GM12892 (cell line): ENCODE results near the gene TLR6.

ENCODE experiments used
- POLR2A ChIP-seq: IDR thresholded peaks from 2 replicates; pipeline ENCODE4 v1.6.1; 2011; ENCODE audit warnings: low read depth, low read length, control low read depth
- POLR2AphosphoS5 ChIP-seq: IDR thresholded peaks from 2 replicates; pipeline ENCODE4 v1.6.1; 2011; ENCODE audit warnings: low read depth, low read length, control low read depth
- TAF1 ChIP-seq: IDR thresholded peaks from 2 replicates; pipeline ENCODE4 v1.6.1; 2011; ENCODE audit warnings: low read depth, mild to moderate bottlenecking, control low read depth, low read length, borderline replicate concordance

DNA sequence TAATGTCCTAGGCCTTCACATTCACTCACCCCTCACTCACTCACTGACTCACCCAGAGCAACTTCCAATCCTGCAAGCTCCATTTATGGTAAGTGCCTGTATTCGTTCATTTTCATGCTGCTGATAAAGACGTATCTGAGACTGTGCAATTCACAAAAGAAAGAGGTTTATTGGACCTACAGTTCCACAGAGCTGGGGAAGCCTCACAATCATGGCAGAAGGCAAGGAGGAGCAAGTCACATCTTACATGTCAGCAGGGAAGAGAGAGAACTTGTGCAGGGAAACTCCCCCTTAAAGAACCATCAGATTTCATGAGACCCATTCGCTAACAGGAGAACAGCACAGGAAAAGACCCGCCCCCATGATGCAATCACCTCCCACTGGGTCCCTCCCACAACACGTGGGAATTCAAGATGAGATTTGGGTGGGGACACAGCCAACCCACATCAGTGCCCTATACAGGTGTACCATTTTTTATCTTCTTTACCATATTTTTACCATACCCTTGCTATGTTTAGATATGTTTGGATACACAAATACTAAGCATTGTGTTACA is 33.8 kb downstream of the TLR6 start:
- TF ChIP-seq POLR2AphosphoS5 (no peak), TAF1 (no peak), POLR2A (no peak)
